Kidney (tissue), 14 donors: ENCODE results near the gene DDX23. TPM values are rescaled to one million over a fixed set of nuclear protein-coding genes. Genes with fewer than 3 reads are reported as not detected.

ENCODE experiments used
- DNase-seq, 5 donors: peaks; one replicate each; pipeline ENCODE4 v3.0.0-alpha.2; 2013 to 2020
- FAIRE-seq: peaks from 2 replicates; lab custom pipeline; 2012; peaks lifted over from hg19 to GRCh38; lab: Jason Lieb, UNC
- H3K27ac ChIP-seq, 2 donors: one replicate each; pipeline ENCODE4 v1.7.0; 2013; ENCODE audit warnings: low read depth in 2 of 2, low read length in 2 of 2, inconsistent platforms in 1 of 2
- H3K27me3 ChIP-seq: one replicate; pipeline ENCODE4 v1.7.1; 2013; ENCODE audit warnings: low read length, inconsistent platforms; ENCODE audit not compliant: control insufficient read depth, insufficient read depth
- H3K36me3 ChIP-seq, 3 donors: one replicate each; pipeline versions ENCODE4 v1.7.0 to v1.7.1; 2013; ENCODE audit warnings: low read length in 3 of 3, control low read depth in 1 of 3, inconsistent platforms in 1 of 3; ENCODE audit not compliant: insufficient read depth in 3 of 3, control insufficient read depth in 2 of 3
- H3K4me1 ChIP-seq, 3 donors: one replicate each; pipeline versions ENCODE4 v1.7.0 to v1.7.1; 2013; ENCODE audit warnings: low read length in 3 of 3, inconsistent platforms in 1 of 3, low read depth in 1 of 3; ENCODE audit not compliant: control insufficient read depth in 2 of 3, insufficient read depth in 2 of 3
- H3K4me3 ChIP-seq, 3 donors: one replicate each; pipeline versions ENCODE4 v1.7.0 to v1.8.1; 2013; ENCODE audit warnings: low read length in 3 of 3, control low read depth in 1 of 3, inconsistent platforms in 1 of 3
- H3K9ac ChIP-seq, 3 donors: one replicate each; pipeline versions ENCODE4 v1.7.0 to v1.7.1; 2013; ENCODE audit warnings: low read length in 3 of 3, control low read depth in 1 of 3, inconsistent platforms in 1 of 3
- H3K9me3 ChIP-seq, 3 donors: one replicate each; pipeline versions ENCODE4 v1.7.0 to v1.7.1; 2013; ENCODE audit warnings: low read length in 3 of 3, control low read depth in 1 of 3, inconsistent platforms in 1 of 3; ENCODE audit not compliant: control insufficient read depth in 2 of 3, insufficient read depth in 1 of 3
- CTCF ChIP-seq: IDR thresholded peaks from 3 replicates; pipeline ENCODE4 v1.5.1; 2012; ENCODE audit warnings: mild to moderate bottlenecking, moderate library complexity, borderline replicate concordance; ENCODE audit not compliant: insufficient read depth; ENCODE audit errors: extremely low read depth
- intact Hi-C: fragments of 100-400 bp; cut with DNase I; formaldehyde crosslinking; loops from one replicate; pipeline ENCODE4 v1.11.1; 2022
- polyA plus RNA-seq: library from polyadenylated mRNA; stranded (reverse); fragments of 350-450 nt; fragmentation: Illumina TruSeq; extraction: RNeasy Lipid Tissue Mini Kit (QIAGEN cat#74804); gene quantifications from one replicate; pipeline ENCODE4 v1.2.3, GENCODE V29; 2014; ENCODE audit warnings: low read depth, low replicate concordance; ENCODE audit not compliant: insufficient read depth
- total RNA-seq: library from RNA; stranded (reverse); fragmentation: NEBNext Ultra II Directional; extraction: Animal tissue kit (Norgen Biotek cat#: 25700); gene quantifications from one replicate; pipeline ENCODE4 v1.2.1, GENCODE V29; 2021
- donor health status: control.
- donor health status: control.
- donor health status: control.
- donor health status: control.
- donor health status: control.
- donor health status: DM: yes; HTN: yes; CAD: no.
- donor health status: Normal renal cell carcinoma (clear cell type).

DDX23 gene
- total and polyA plus RNA-seq, 2 donors from 2014 or later = 31.9 to 65.5 TPM

DNA sequence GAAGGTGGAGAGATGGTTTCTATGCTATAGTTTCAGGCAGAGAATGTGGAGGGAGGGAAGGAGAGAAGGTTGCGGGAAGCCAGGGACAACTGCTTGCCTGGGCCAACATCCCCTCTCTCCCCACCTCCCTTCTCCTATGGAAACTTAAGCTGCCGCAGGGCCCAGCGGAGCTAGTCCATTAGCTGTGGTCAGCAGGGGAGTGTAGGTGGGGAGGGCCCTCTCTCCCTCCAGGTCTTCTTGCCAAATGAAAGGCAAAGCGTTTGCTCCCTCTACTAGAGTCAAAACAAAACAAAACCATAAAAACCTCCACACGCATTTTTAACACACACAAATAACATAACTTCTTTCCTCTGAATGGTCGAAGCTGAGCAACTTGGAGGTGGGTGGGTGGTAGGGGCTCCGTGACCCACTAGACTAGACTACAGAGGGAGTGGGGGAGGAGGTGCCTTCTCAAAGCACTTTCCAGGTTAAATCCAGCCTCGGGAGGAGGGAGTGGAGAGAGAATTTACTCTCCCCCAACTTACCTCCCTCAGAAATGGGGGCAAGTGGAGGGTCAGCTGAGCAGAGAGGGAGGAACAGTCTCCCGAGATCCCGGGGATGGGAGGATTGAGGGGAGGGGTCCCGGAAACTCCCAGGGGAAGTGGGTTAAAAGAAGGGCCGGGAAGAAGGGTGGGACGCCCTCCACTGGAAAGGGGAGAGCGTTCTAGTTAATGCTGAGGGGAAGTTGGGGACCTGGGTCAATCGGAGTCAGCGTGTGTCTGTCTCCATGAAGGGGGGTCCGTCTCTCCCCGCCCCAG is 38.3 kb downstream of the DDX23 start:
- H3K9ac ChIP-seq = peak overlapping the region in 2 of 3 donors; percentile 6 to 84
- H3K27ac ChIP-seq = peak overlapping the region in 1 of 2 donors; percentile 41
- no peak for FAIRE-seq
- intact Hi-C loops = no loop called here
- peak in 4 of 5 donors; percentile 68 to 85 (median 82) for DNase-seq
- H3K27me3 ChIP-seq = no peaks in the 10 kb centered on the region
- no peaks in the 10 kb centered on the region for H3K36me3 ChIP-seq
- no peaks in the 10 kb centered on the region for H3K9me3 ChIP-seq
- peaks cover 0 to 25% (median 5%) of the 10 kb centered on the region in 3 donors for H3K4me1 ChIP-seq
- no peak for TF ChIP-seq CTCF
- H3K4me3 ChIP-seq = peak overlapping the region; percentile 46 to 81 (median 63)

- no peak overlapping the region for H3K9ac ChIP-seq
- no peaks in the 10 kb centered on the region for H3K27me3 ChIP-seq
- no peaks in the 10 kb centered on the region for H3K36me3 ChIP-seq
- no peak for TF ChIP-seq CTCF
- H3K4me3 ChIP-seq = no peak overlapping the region
- peaks cover 0 to 20% (median 5%) of the 10 kb centered on the region in 3 donors for H3K4me1 ChIP-seq
- H3K9me3 ChIP-seq = no peaks in the 10 kb centered on the region
- intact Hi-C loops = no loop called here
- DNase-seq = no peak
- FAIRE-seq = no peak
- no peak overlapping the region for H3K27ac ChIP-seq
Observed at GRCh38 chr12:48812389-48812788, 39.6 kb downstream of the DDX23 start.

GRCh38 chr12:48811437-48812090 is 40.4 kb downstream of the DDX23 start:
- H3K9ac ChIP-seq = no peak overlapping the region
- H3K9me3 ChIP-seq = no peaks in the 10 kb centered on the region
- H3K4me3 ChIP-seq = no peak overlapping the region
- no peaks in the 10 kb centered on the region for H3K36me3 ChIP-seq
- intact Hi-C loops = no loop called here
- FAIRE-seq = no peak
- H3K27ac ChIP-seq = peak overlapping the region in 1 of 2 donors; percentile 17
- DNase-seq = no peak
- H3K27me3 ChIP-seq = no peaks in the 10 kb centered on the region
- H3K4me1 ChIP-seq = peaks cover 0 to 19% (median 5%) of the 10 kb centered on the region in 3 donors
- no peak for TF ChIP-seq CTCF
